Activated CD8-positive, alpha-beta memory T cell treated with anti-CD3 and anti-CD28 coated beads, Interleukin-2, amount 10 ng/mL, durations not matched to agents 7 days and 5 days (primary cell): Measurements from ENCODE around the gene TRAK2. TPM values are rescaled to one million over a fixed set of nuclear protein-coding genes. Genes with fewer than 3 reads are reported as not detected.

Source experiments
- ATAC-seq: fragments of 150-1000 bp; cut with Tn5 transposase; one replicate; pipeline ENCODE4 v1.10.0; 2021; ENCODE audit warnings: moderate library complexity
- CTCF ChIA-PET: fragments of 350-600 bp; sonication (Branson Sonifier 250); formaldehyde crosslinking; loops from one replicate; lab custom pipeline; 2021; ENCODE audit warnings: antibody characterized with exemption; lab: Charles Lee
- DNase-seq: peaks from one replicate; pipeline ENCODE4 v3.0.0-alpha.2; 2020
- H3K27ac Mint-ChIP-seq: one replicate; pipeline ENCODE4 v1.8.0; 2021; ENCODE audit warnings: mild to moderate bottlenecking, mixed read lengths
- H3K27me3 Mint-ChIP-seq: one replicate; pipeline ENCODE4 v1.8.0; 2021; ENCODE audit warnings: mixed read lengths
- H3K36me3 Mint-ChIP-seq: one replicate; pipeline ENCODE4 v1.8.0; 2021; ENCODE audit warnings: mild to moderate bottlenecking, mixed read lengths
- H3K4me1 Mint-ChIP-seq: one replicate; pipeline ENCODE4 v1.8.0; 2021; ENCODE audit warnings: mixed read lengths
- H3K4me3 Mint-ChIP-seq: one replicate; pipeline ENCODE4 v1.8.0; 2021; ENCODE audit warnings: mild to moderate bottlenecking, moderate library complexity, mixed read lengths
- H3K9me3 Mint-ChIP-seq: one replicate; pipeline ENCODE4 v1.8.0; 2022; ENCODE audit warnings: low read depth, mixed read lengths
- total RNA-seq, 2 experiments: library from RNA; stranded (reverse); gene quantifications; one replicate each; pipeline ENCODE4 v1.2.3, GENCODE V29; 2021

The TRAK2 gene
- total RNA-seq, 2 experiments from 2014 or later, result 39.8 to 42.7 TPM

- CTCF ChIA-PET, result no interaction called here
- no peak for DNase-seq
Observed at GRCh38 chr2:201419986-201420385, 31.3 kb downstream of the TRAK2 start.

GRCh38 chr2:201419057-201419635 is 32.1 kb downstream of the TRAK2 start:
- CTCF ChIA-PET, result interaction anchor here (0.6 kb wide), 1 partner anchor 119 kb away, joined by 5 read pairs; no protein-coding TSS in a partner anchor
- Mint-ChIP-seq H3K27me3 (no peaks in the 10 kb centered on the region), H3K27ac (no peak overlapping the region)

More at GRCh38 chr2:201419986-201420385, 31.3 kb downstream of the TRAK2 start:
- ATAC-seq, result no peak
- peaks cover 13% of the 10 kb centered on the region for H3K36me3 Mint-ChIP-seq
- no peak overlapping the region for H3K27ac Mint-ChIP-seq
- no peaks in the 10 kb centered on the region for H3K9me3 Mint-ChIP-seq
- H3K4me1 Mint-ChIP-seq, result peaks cover 32% of the 10 kb centered on the region
- no peak overlapping the region for H3K4me3 Mint-ChIP-seq
- H3K27me3 Mint-ChIP-seq, result no peaks in the 10 kb centered on the region

GRCh38 chr2:201415149-201415548 is 36.1 kb downstream of the TRAK2 start:
- DNase-seq (no peak), ATAC-seq (no peak)
- H3K27ac Mint-ChIP-seq, result no peak overlapping the region
- no peaks in the 10 kb centered on the region for H3K9me3 Mint-ChIP-seq
- CTCF ChIA-PET, result interaction anchor here (1.2 kb wide), 2 partner anchors 22 to 51 kb away, joined by 3 read pairs; no protein-coding TSS in a partner anchor
- peaks cover 17% of the 10 kb centered on the region for H3K4me1 Mint-ChIP-seq
- H3K4me3 Mint-ChIP-seq, result no peak overlapping the region
- peaks cover 33% of the 10 kb centered on the region for H3K36me3 Mint-ChIP-seq
- H3K27me3 Mint-ChIP-seq, result no peaks in the 10 kb centered on the region

More at GRCh38 chr2:201419057-201419635, 32.1 kb downstream of the TRAK2 start:
- H3K4me3 Mint-ChIP-seq, result no peak overlapping the region
- H3K9me3 Mint-ChIP-seq, result no peaks in the 10 kb centered on the region
- DNase-seq (no peak), ATAC-seq (no peak)
- H3K4me1 Mint-ChIP-seq, result peaks cover 32% of the 10 kb centered on the region
- H3K36me3 Mint-ChIP-seq, result peaks cover 13% of the 10 kb centered on the region

- peaks cover 30% of the 10 kb centered on the region for H3K36me3 Mint-ChIP-seq
- peaks cover 12% of the 10 kb centered on the region for H3K4me1 Mint-ChIP-seq
- CTCF ChIA-PET, result interaction anchor here (0.8 to 2.5 kb wide), 8 partner anchors 10 to 182 kb away, joined by 3 to 7 read pairs (median 3); partner anchors contain the start of genes STRADB and TRAK2
- H3K27ac Mint-ChIP-seq, result no peak overlapping the region
- DNase-seq (no peak), ATAC-seq (peak; percentile 81)
- H3K9me3 Mint-ChIP-seq, result no peaks in the 10 kb centered on the region
- no peak overlapping the region for H3K4me3 Mint-ChIP-seq
- no peaks in the 10 kb centered on the region for H3K27me3 Mint-ChIP-seq
Observed at GRCh38 chr2:201414099-201415023, 36.9 kb downstream of the TRAK2 start.

DNA sequence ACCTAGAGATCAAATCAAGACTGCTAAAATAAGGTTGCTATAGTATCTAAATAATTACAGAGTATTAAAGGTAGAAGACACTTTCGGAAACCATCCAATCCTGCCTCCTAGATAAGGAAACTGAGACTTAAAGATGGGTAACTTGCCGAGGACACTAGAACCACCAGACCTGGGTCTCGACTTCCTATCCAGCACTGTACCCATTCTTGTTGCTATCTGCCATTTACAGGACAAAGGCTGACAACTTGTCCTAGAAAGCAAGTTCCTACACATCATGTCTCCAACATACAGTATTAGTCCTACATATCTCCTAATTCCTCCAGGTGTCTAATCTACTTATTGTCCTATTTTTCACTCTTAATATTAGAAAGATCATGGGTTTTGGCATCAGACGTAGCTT is 37.7 kb downstream of the TRAK2 start:
- Mint-ChIP-seq H3K36me3 (peaks cover 27% of the 10 kb centered on the region), H3K27ac (no peak overlapping the region), H3K4me1 (peaks cover 7% of the 10 kb centered on the region), H3K27me3 (no peaks in the 10 kb centered on the region), H3K9me3 (no peaks in the 10 kb centered on the region), H3K4me3 (no peak overlapping the region)
- ATAC-seq (no peak), DNase-seq (no peak)
- CTCF ChIA-PET, result interaction anchor here (0.8 to 2.5 kb wide), 5 partner anchors 9 to 181 kb away, joined by 3 to 7 read pairs (median 3); partner anchors contain the start of genes STRADB and TRAK2

DNA sequence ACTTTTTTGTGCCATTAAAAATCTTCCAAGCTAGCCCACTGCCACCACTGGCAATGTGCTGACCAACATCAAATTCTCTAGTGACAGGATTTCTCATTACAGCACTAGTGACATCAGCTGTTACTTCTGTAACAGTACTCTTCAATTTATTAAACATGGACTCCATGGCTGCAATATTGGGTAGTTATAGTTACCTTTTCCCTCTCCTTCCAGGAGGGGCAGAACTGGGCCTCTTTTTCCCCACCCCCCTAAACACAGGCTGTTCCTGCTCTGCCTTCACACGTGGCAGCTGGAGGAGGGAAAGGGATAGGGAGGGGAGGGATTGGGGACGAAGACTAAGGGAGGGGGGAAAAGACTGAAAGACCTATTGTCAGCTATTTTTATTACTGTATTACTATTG is 38.1 kb downstream of the TRAK2 start:
- H3K27ac Mint-ChIP-seq, result no peak overlapping the region
- H3K4me3 Mint-ChIP-seq, result no peak overlapping the region
- no peaks in the 10 kb centered on the region for H3K27me3 Mint-ChIP-seq
- H3K4me1 Mint-ChIP-seq, result peaks cover 7% of the 10 kb centered on the region
- peaks cover 27% of the 10 kb centered on the region for H3K36me3 Mint-ChIP-seq
- no peak for ATAC-seq
- H3K9me3 Mint-ChIP-seq, result no peaks in the 10 kb centered on the region
- CTCF ChIA-PET, result interaction anchor here (2.5 kb wide), 1 partner anchor 8 kb away, joined by 7 read pairs; no protein-coding TSS in a partner anchor
- DNase-seq, result no peak

- no peaks in the 10 kb centered on the region for H3K9me3 Mint-ChIP-seq
- H3K4me3 Mint-ChIP-seq, result no peak overlapping the region
- CTCF ChIA-PET, result no interaction called here
- DNase-seq (no peak), ATAC-seq (no peak)
- H3K27ac Mint-ChIP-seq, result no peak overlapping the region
- H3K4me1 Mint-ChIP-seq, result peaks cover 15% of the 10 kb centered on the region
- H3K27me3 Mint-ChIP-seq, result no peaks in the 10 kb centered on the region
- H3K36me3 Mint-ChIP-seq, result peaks cover 31% of the 10 kb centered on the region
Observed at GRCh38 chr2:201411421-201411820, 39.8 kb downstream of the TRAK2 start.

DNA sequence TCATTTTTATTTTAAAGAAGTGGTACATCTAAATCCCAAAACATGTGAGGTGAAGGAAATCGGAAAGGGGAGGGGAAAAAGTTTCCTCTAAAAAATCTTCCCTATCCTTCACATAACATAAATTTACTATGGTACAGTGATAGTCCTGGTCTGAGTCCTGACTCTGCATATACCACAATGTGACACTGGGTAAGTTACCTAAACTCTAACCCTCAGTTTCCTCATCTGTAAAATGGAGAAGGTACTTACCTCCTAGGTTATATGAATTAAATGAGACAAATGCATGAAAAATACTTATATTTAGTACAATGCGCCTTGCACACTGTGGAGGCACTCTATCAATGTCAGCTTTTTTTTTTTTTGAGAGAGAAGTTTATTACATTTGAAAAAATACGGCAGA is 42.3 kb downstream of the TRAK2 start:
- H3K27me3 Mint-ChIP-seq, result no peaks in the 10 kb centered on the region
- ATAC-seq, result no peak
- DNase-seq, result no peak
- H3K4me3 Mint-ChIP-seq, result no peak overlapping the region
- H3K9me3 Mint-ChIP-seq, result no peaks in the 10 kb centered on the region
- CTCF ChIA-PET, result interaction anchor here (1.9 kb wide), 1 partner anchor 177 kb away, joined by 5 read pairs; no protein-coding TSS in a partner anchor
- H3K27ac Mint-ChIP-seq, result no peak overlapping the region
- peaks cover 38% of the 10 kb centered on the region for H3K4me1 Mint-ChIP-seq
- peaks cover 37% of the 10 kb centered on the region for H3K36me3 Mint-ChIP-seq

DNA sequence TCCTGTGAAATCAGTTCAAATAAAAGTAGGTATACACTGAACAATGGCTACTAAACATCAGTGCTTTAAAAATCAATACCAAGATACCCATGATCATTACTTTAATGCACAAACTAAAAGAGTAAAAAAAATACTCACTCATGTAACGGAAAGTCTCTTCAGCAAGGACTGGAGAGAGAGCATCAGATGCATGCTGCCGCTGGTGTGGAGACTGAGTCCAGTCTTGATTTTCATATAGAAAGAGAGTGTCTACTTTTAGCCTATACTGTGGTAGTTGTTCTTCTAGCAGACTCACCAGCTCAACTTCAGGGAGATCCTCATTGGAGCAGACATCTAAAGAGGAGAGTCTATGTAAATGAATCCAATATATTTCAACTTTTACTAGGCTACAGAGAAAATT is 44.0 kb downstream of the TRAK2 start:
- ATAC-seq (no peak), DNase-seq (no peak)
- Mint-ChIP-seq H3K4me3 (no peak overlapping the region), H3K4me1 (peaks cover 38% of the 10 kb centered on the region), H3K36me3 (peaks cover 36% of the 10 kb centered on the region), H3K27me3 (no peaks in the 10 kb centered on the region), H3K9me3 (no peaks in the 10 kb centered on the region), H3K27ac (peak overlapping the region; percentile 50)
- CTCF ChIA-PET, result interaction anchor here (1.4 kb wide), 1 partner anchor 44 kb away, joined by 3 read pairs; the partner anchor contains the start of genes STRADB and TRAK2

DNA sequence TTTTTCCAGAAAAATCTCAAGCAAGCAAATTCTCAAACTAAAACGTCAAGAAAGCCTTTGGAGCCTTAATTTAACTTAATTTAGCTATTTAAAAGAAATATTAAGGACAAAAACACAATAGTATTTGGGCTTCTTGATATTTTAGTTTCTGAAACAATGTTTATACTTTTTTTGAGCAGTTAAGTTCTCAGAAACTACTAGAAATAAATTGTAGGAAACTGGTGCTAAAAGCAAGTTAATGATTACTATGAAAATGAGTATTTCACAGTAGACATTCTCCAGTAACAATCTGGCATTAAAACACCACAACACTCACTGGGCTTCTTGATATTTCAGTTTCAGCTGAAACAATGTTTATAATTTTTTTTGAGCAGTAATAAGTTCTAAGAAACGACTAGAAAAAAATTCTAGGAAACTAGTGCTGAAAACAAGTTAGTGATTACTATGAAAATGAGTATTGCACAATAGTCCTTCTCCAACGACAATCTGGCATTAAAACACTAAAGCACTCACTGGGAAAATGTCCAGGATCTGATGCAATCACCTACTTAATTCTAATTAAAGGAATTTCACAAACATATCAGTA is 45.1 kb downstream of the TRAK2 start:
- H3K27ac Mint-ChIP-seq, result peak overlapping the region; percentile 24
- no peaks in the 10 kb centered on the region for H3K9me3 Mint-ChIP-seq
- no peak overlapping the region for H3K4me3 Mint-ChIP-seq
- H3K4me1 Mint-ChIP-seq, result peaks cover 38% of the 10 kb centered on the region
- CTCF ChIA-PET, result interaction anchor here (1.2 to 1.4 kb wide), 3 partner anchors 11 to 45 kb away, joined by 3 read pairs; partner anchors contain the start of genes STRADB and TRAK2
- DNase-seq (no peak), ATAC-seq (peak; percentile 45)
- H3K27me3 Mint-ChIP-seq, result no peaks in the 10 kb centered on the region
- peaks cover 25% of the 10 kb centered on the region for H3K36me3 Mint-ChIP-seq

GRCh38 chr2:201404699-201405280 is 46.5 kb downstream of the TRAK2 start:
- no peaks in the 10 kb centered on the region for H3K27me3 Mint-ChIP-seq
- H3K36me3 Mint-ChIP-seq, result peaks cover 18% of the 10 kb centered on the region
- ATAC-seq (peak; percentile 88), DNase-seq (peak; percentile 67)
- no peak overlapping the region for H3K4me3 Mint-ChIP-seq
- CTCF ChIA-PET, result interaction anchor here (0.5 to 1.9 kb wide), 3 partner anchors 9 to 97 kb away, joined by 3 to 7 read pairs (median 5); no protein-coding TSS in a partner anchor
- H3K4me1 Mint-ChIP-seq, result peaks cover 38% of the 10 kb centered on the region
- H3K9me3 Mint-ChIP-seq, result no peaks in the 10 kb centered on the region
- H3K27ac Mint-ChIP-seq, result peak overlapping the region; percentile 55

DNA sequence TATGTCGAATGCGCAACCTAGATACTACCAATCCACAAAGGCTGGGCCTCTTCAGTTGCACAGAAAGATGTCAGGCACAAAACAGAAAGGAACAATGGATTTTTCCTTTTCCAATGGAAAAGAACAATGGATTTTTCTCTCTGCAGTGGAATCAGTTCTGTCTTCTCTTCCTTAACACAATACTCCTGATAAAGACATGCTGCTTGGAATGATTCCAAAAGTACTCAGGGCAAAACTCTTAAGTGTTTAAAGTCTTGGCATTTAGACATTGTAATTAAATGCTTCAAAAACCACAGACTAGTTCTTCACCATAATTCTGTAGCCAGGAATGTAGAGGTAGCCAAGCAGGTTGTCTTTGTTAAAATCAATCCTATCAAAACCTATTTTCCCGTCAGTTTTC is 47.4 kb downstream of the TRAK2 start:
- ATAC-seq (no peak), DNase-seq (no peak)
- CTCF ChIA-PET, result interaction anchor here (1.9 kb wide), 1 partner anchor 10 kb away, joined by 7 read pairs; no protein-coding TSS in a partner anchor
- H3K27ac Mint-ChIP-seq, result no peak overlapping the region
- no peaks in the 10 kb centered on the region for H3K27me3 Mint-ChIP-seq
- peaks cover 21% of the 10 kb centered on the region for H3K36me3 Mint-ChIP-seq
- H3K4me1 Mint-ChIP-seq, result peaks cover 38% of the 10 kb centered on the region
- H3K4me3 Mint-ChIP-seq, result no peak overlapping the region
- no peaks in the 10 kb centered on the region for H3K9me3 Mint-ChIP-seq
